ENCODE measurements around the gene PSMD6. TPM values are rescaled to one million over a fixed set of nuclear protein-coding genes. Genes with fewer than 3 reads are reported as not detected.

Gene PSMD6
- total RNA-seq, 2 experiments from 2014 or later: 119 to 126 TPM

DNA sequence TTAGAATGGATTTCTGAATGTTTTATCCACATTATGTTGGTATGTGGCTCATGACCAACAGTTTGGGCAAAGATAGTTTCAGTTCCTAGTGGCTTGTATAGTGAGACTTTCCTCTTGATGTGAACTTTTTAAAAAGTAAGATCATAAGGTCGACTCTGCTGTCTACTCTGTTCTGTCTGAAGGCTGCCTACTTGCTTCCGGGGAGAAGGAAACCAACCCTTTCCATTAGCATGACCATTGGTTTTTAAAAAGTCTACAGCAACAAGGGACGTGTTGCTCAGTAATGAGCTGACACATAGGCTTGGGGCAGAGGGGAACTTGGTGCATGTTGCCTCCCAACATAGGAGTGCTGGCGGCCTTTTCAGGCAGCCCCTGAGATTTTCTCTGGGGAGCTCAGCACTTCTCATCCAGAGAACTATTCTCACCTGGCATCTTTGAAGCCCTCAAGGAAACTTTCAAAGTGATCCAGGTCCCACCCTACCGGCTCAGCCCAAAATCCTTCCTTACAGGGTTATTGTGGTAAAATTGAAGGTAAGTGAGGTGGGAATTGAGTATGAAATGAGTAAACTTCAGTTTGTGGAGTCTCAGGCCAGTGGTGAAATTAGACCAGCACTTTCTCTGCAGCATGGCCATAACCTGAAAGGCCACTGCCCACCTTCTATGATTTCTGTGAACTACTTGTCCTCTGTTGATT lies 30.6 kb downstream of the PSMD6 start:
- H3K4me1 Mint-ChIP-seq (ENCODE audit: low read depth): peaks cover 66% of the 10 kb centered on the region
- no peak for DNase-seq
- H3K4me3 ChIP-seq (ENCODE audit: low read length): no peak overlapping the region
- H3K4me3 Mint-ChIP-seq: no peak overlapping the region
- H3K9me3 Mint-ChIP-seq: no peaks in the 10 kb centered on the region
- POLR2A ChIA-PET: interaction anchor here (1.3 to 7.5 kb wide), 5 partner anchors 14 to 34 kb away, joined by 3 to 39 read pairs (median 14); no protein-coding TSS in a partner anchor
- TF ChIP-seq, protein P1, sequence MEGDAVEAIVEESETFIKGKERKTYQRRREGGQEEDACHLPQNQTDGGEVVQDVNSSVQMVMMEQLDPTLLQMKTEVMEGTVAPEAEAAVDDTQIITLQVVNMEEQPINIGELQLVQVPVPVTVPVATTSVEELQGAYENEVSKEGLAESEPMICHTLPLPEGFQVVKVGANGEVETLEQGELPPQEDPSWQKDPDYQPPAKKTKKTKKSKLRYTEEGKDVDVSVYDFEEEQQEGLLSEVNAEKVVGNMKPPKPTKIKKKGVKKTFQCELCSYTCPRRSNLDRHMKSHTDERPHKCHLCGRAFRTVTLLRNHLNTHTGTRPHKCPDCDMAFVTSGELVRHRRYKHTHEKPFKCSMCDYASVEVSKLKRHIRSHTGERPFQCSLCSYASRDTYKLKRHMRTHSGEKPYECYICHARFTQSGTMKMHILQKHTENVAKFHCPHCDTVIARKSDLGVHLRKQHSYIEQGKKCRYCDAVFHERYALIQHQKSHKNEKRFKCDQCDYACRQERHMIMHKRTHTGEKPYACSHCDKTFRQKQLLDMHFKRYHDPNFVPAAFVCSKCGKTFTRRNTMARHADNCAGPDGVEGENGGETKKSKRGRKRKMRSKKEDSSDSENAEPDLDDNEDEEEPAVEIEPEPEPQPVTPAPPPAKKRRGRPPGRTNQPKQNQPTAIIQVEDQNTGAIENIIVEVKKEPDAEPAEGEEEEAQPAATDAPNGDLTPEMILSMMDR (IDR thresholded peaks at IDR 0.05): no peak
- no peaks in the 10 kb centered on the region for H3K27me3 ChIP-seq (ENCODE audit: control insufficient read depth in 1 of 2, insufficient read depth in 2 of 2, low read length in 2 of 2)
- no peak overlapping the region for H3K27ac ChIP-seq (ENCODE audit: low read depth in 1 of 2, low read length in 2 of 2)
- H3K9me3 ChIP-seq (ENCODE audit: control insufficient read depth in 1 of 2, insufficient read depth in 1 of 2, low read length in 2 of 2): no peaks in the 10 kb centered on the region
- intact Hi-C loops (cut with DNase I, micrococcal nuclease): loop anchor here (1.0 to 2.0 kb wide), 2 partner anchors 14 to 30 kb away; no protein-coding TSS in a partner anchor
- peaks cover 96% of the 10 kb centered on the region for H3K36me3 Mint-ChIP-seq (ENCODE audit: low read depth)
- CTCF ChIA-PET: interaction anchor here (1.1 to 3.5 kb wide), 7 partner anchors 9 to 51 kb away, joined by 3 to 40 read pairs (median 15); no protein-coding TSS in a partner anchor
- peaks cover 14% of the 10 kb centered on the region for H3K4me1 ChIP-seq (ENCODE audit: insufficient read depth, low read length)
- peaks cover 95% of the 10 kb centered on the region for H3K36me3 ChIP-seq (ENCODE audit: insufficient read depth, low read length)
- H3K27ac Mint-ChIP-seq: peak overlapping the region; percentile 83
- H3K27me3 Mint-ChIP-seq: no peaks in the 10 kb centered on the region
- ATAC-seq (ENCODE audit: poor library complexity): no peak

DNA sequence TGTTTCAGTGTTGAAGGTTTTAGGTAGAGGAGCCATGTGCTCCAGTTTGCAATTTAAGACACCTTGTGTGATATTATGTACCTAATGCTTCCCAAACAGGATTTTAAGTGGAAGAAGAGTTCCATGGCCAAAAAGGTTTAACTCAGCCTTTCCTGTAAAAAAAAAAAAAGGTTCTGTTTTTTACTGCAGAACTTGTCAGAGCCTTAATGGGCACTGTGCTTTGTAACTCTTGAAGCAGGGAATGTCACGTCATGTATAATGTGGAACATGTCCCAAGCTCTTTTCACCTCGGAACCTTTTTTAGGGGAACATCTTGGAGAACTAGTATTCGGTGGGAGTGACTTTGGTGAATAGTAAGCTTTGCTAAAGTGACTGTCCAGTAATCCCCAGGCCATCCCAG lies 31.6 kb downstream of the PSMD6 start:
- Mint-ChIP-seq H3K4me3 (no peak overlapping the region), H3K9me3 (no peaks in the 10 kb centered on the region), H3K36me3 (ENCODE audit: low read depth) (peaks cover 96% of the 10 kb centered on the region), H3K27me3 (no peaks in the 10 kb centered on the region), H3K27ac (peak overlapping the region; percentile 83), H3K4me1 (ENCODE audit: low read depth) (peaks cover 67% of the 10 kb centered on the region)
- ChIA-PET CTCF (interaction anchor here (2.6 to 3.5 kb wide), 3 partner anchors 24 to 32 kb away, joined by 8 to 40 read pairs (median 16); partner anchors contain the start of gene PSMD6), POLR2A (interaction anchor here (1.3 to 7.5 kb wide), 4 partner anchors 13 to 33 kb away, joined by 3 to 39 read pairs (median 16); no protein-coding TSS in a partner anchor)
- Histone ChIP-seq H3K27ac (ENCODE audit: low read depth in 1 of 2, low read length in 2 of 2) (no peak overlapping the region), H3K4me3 (ENCODE audit: low read length) (no peak overlapping the region), H3K9me3 (ENCODE audit: control insufficient read depth in 1 of 2, insufficient read depth in 1 of 2, low read length in 2 of 2) (no peaks in the 10 kb centered on the region), H3K4me1 (ENCODE audit: insufficient read depth, low read length) (peaks cover 14% of the 10 kb centered on the region), H3K36me3 (ENCODE audit: insufficient read depth, low read length) (peaks cover 100% of the 10 kb centered on the region), H3K27me3 (ENCODE audit: control insufficient read depth in 1 of 2, insufficient read depth in 2 of 2, low read length in 2 of 2) (no peaks in the 10 kb centered on the region)
- intact Hi-C loops (cut with DNase I, micrococcal nuclease): loop anchor here in 1 of 2 experiments (2.0 kb wide), 1 partner anchor 13 kb away; no protein-coding TSS in a partner anchor
- TF ChIP-seq, protein P1 (IDR thresholded peaks at IDR 0.05): no peak
- ATAC-seq (ENCODE audit: poor library complexity) (no peak), DNase-seq (no peak)

DNA sequence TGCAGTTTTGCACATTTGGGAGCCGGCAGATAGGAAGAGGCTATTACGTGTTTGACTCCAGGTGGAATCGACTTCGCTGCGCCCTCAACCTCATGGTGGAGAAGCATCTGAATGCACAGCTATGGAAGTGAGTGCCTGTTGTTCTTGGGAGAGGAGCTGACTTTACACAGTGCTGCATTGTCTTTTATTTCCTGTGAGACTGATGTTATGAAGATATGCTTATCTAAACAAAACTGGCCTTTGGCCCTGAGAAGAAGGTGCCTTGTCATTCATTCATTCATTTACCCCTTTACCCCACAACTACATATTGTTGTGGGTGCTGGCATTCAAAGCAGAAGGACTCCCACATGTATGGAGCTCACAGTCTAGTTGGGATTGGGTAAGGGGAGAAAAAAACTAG lies 32.6 kb downstream of the PSMD6 start:
- Mint-ChIP-seq H3K4me1 (ENCODE audit: low read depth) (peaks cover 68% of the 10 kb centered on the region), H3K27me3 (no peaks in the 10 kb centered on the region), H3K27ac (peak overlapping the region; percentile 83), H3K36me3 (ENCODE audit: low read depth) (peaks cover 96% of the 10 kb centered on the region), H3K9me3 (no peaks in the 10 kb centered on the region), H3K4me3 (no peak overlapping the region)
- H3K4me1 ChIP-seq (ENCODE audit: insufficient read depth, low read length): peaks cover 14% of the 10 kb centered on the region
- no peak overlapping the region for H3K4me3 ChIP-seq (ENCODE audit: low read length)
- intact Hi-C loops (cut with DNase I, micrococcal nuclease): no loop called here
- peaks cover 100% of the 10 kb centered on the region for H3K36me3 ChIP-seq (ENCODE audit: insufficient read depth, low read length)
- no peak overlapping the region for H3K27ac ChIP-seq (ENCODE audit: low read depth in 1 of 2, low read length in 2 of 2)
- H3K27me3 ChIP-seq (ENCODE audit: control insufficient read depth in 1 of 2, insufficient read depth in 2 of 2, low read length in 2 of 2): no peaks in the 10 kb centered on the region
- TF ChIP-seq, protein P1 (IDR thresholded peaks at IDR 0.05): no peak
- ChIA-PET CTCF (interaction anchor here (1.2 to 2.6 kb wide), 2 partner anchors 29 to 32 kb away, joined by 3 to 8 read pairs; partner anchors contain the start of gene PSMD6), POLR2A (interaction anchor here (0.9 to 7.5 kb wide), 5 partner anchors 12 to 39 kb away, joined by 3 to 39 read pairs (median 8); no protein-coding TSS in a partner anchor)
- DNase-seq (no peak), ATAC-seq (ENCODE audit: poor library complexity) (no peak)
- H3K9me3 ChIP-seq (ENCODE audit: control insufficient read depth in 1 of 2, insufficient read depth in 1 of 2, low read length in 2 of 2): no peaks in the 10 kb centered on the region

All from CD4-positive, alpha-beta T cell (primary cell).